ENCODE data around the gene CAGE1.

Gene CAGE1

DNA sequence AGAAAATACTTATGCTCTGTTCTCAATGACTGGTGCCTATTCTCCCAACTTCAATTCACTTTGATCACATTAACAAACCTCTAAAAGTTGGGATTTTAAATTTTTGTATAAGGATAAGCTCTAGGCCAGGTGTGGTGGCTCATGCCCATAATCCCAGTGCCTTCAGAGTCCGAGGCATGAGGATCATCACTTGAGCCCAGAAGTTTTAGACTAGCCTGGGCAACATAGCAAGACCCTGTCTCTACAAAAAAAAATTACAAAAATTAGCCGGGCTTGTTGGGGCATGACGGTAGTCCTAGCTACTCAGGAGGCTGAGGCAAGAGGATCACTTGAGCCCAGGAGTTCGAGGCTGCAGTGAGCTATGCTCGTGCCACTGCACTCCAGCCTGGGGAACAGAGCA is 80.5 kb downstream of the CAGE1 start:
- no peak for DNase-seq (ENCODE audit: low read depth)

DNA sequence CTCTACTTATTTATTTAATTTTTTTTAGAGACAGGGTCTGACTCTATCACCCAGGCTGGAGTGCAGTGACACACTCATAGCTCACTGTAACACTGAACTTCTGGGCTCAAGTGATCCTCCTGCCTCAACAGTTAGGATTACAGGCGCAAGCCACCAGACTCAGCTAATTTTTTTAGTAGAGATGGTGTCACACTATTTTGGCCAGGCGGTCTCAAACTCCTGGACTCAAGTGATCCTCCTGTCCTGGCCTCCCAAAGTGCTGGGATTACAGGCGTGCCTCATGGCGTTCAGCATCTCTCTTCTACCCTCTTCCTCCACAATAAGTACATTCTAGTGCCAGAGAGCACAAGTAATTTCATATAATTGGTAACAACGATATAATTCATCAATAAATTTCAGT is 82.0 kb downstream of the CAGE1 start:
- no peak for DNase-seq (ENCODE audit: low read depth)

DNA sequence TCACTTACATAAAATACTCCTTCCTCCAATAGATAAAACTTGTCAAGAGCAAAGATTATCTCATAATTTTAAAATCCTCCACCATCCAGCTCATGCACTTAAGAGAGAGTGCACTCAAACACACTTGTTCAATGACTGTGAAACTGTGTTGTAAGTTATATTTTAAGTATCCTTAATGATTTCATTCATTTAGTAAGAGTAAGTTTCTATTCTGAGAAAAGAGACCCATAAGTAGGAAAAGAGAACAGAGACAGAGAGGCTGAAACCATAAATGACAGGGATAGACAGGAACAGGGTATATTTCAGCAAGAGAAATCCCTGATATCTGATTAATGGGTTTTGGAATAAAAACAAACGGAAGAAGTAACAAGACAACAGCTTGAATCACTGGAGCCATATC is 84.7 kb downstream of the CAGE1 start:
- DNase-seq (ENCODE audit: low read depth) = no peak

DNA sequence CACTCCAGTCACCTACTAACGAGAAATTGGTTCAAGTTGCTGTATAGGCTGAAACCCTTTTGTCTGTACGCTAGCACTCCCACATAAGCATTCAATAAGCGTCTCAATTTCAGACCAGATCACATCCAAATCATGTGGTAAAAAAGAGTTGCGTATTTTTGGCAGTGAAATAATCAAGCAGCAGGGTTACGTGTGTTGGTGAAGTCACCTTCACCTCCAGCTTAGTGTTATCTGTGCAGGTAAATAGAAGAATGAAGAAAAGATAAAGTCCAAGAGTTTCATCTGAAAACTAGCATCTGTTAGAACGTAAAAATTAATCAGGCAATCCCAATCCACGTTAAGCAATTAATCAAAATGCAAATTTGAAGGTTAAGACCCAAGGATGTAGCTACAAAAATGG is 87.8 kb downstream of the CAGE1 start:
- DNase-seq (ENCODE audit: low read depth) = no peak

DNA sequence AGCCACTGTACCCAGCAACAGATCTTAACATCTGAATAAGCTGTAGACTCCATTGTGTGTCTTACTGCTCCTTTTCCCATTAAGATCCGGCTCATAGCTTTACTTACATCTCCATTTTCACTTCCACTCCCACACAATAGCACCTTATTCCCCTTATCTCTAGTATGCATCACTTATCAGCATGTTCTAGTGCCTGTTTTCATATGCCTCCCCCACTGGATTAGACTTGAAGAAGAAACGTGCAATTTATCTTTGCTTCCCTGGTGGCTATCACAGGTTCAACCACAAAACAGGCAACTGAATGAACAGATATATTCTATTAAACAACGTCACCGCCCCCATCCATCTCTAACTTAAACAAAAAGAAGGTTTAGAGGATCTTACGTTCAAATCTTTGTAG is 88.6 kb downstream of the CAGE1 start:
- no peak for DNase-seq (ENCODE audit: low read depth)

DNA sequence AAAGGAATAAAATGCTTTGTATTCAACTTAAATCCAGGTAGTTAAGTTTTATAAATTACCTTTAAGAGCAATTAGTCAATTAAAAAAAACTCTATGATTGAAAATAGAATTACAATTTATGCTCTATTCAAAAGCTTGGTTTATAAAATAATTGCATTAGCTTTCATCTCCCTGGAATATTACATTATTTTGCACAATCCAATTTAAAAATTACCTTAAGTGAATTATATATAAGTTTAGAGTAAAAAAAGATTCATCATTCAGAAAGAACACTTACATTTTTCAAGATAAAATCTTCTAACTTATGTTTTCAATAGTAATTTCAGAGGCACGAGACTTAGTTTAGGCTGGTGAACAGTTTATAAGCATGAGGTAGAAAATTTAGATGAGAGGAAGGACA is 91.4 kb downstream of the CAGE1 start:
- no peak for DNase-seq (ENCODE audit: low read depth)

DNA sequence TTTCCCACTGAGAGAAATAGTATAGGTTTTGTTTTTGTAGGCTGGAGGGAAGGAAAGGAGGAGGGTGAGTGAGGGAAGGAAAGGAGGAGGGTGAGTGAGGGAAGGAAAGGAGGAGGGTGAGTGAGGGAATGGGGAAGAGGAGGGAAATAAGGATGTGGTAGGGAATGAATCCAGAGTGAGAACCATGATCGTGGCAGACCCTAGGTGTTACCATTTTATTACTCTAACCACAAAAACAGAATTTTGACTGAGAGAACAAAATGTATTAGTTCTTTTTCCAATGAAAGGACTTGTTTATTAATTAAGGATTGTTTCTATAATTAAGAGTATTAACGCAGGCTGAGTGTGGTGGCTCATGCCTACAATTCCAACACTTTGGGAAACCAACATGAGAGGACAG is 92.9 kb downstream of the CAGE1 start:
- DNase-seq (ENCODE audit: low read depth) = no peak

DNA sequence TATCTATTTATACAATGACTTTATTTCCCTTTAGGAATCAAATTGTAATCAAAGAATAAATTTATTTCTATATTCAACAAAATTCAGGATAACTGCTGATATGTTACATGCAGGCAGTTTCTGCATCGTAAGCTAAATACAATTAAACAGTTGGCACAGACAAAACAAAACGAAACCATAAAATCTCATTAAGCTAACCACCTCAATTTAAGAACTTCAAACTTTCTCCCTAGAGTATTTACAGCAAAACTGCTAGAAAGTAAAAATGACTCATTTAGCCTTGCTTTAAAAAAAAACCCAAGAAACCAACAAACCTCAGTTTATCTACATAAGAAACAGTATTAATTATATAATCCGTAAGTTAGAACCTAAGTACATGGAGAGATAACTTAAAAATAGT is 93.6 kb downstream of the CAGE1 start:
- no peak for DNase-seq (ENCODE audit: low read depth)

DNA sequence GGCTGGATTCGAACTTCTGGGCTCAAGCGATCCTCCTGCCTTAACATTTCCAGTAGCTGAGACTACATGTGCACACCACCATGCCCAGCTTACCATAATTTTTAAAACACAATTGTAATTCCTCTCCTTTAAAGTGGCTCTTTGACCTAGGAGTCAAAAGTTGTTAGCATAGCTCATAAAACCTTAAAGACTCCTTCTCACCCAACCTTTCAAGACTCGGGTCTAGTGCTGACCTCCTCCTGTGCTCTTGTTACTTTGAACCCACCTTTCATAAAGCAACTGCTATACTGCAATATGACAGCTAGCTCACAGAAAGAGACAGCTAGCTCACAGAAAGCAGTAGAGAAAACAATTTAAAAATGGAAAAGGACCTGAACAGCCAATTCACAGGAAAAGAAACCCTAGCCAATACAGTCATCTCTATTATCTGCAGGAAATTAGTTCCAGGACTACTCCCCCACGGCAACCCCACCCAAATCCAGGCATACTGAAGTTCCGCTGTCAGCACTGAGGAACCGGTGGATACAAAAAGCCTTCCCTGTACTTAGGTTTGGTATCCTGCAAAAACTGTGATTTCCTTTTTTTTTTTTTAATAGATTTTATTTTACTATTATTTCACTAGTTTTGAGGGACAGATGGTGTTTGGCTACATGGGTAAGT is 96.8 kb downstream of the CAGE1 start:
- DNase-seq (ENCODE audit: low read depth) = no peak

DNA sequence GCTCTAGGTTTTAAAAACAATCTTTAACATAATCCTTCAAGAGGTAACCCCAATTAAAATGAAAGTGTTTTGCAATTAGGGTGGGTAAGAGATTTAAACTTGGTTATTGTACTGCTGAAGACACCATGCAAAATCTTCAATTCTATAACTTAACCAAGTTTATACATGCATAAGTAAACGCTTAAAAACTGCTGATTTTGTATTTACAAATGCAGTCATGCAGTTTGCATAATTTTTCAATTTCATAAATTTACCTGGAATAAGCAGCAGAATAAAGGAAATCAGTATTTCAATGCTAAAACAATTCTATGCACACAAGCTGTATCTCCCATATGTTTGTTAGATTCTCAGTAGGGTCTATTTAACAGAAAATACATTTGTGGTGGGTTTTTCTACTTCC is 99.5 kb downstream of the CAGE1 start:
- no peak for DNase-seq (ENCODE audit: low read depth)

DNA sequence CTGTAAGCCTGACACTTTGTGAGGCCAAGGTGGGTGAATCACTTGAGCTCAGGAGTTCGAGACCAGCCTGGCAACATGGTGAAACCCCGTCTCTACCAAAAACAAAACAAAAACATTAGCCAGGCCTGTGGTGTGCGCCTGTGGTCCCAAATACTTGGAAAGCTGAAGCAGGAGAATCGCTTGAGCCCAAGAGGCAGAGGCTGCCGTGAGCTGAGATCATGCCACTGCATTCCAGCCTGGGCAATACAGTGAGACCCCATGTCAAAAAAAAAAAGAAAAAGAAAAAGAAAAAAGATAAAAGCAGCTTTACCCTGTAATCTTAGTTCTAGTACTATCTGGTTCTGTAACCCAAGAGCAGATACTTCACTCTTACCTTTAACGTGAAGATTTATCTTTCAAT is 104.1 kb downstream of the CAGE1 start:
- DNase-seq (ENCODE audit: low read depth) = no peak

DNA sequence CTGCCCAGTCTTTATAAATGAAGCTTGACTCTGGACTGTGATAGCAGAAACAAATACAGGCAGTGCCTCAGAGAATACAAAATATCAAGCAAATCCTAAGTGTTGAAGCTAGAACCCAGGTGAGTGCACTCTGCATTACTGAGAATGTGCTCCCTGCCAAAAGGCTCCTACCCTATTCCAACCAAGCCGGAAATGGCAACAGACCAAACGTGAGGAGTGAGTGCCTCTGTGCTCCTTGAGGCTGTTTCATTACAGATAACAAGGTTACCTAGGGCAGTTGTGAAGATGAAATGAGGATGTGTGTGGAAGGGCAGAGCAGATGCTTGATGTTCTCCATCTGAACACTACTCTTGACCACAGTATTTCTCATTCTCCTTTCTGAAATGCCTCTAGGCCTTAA is 105.9 kb downstream of the CAGE1 start:
- no peak for DNase-seq (ENCODE audit: low read depth)

DNA sequence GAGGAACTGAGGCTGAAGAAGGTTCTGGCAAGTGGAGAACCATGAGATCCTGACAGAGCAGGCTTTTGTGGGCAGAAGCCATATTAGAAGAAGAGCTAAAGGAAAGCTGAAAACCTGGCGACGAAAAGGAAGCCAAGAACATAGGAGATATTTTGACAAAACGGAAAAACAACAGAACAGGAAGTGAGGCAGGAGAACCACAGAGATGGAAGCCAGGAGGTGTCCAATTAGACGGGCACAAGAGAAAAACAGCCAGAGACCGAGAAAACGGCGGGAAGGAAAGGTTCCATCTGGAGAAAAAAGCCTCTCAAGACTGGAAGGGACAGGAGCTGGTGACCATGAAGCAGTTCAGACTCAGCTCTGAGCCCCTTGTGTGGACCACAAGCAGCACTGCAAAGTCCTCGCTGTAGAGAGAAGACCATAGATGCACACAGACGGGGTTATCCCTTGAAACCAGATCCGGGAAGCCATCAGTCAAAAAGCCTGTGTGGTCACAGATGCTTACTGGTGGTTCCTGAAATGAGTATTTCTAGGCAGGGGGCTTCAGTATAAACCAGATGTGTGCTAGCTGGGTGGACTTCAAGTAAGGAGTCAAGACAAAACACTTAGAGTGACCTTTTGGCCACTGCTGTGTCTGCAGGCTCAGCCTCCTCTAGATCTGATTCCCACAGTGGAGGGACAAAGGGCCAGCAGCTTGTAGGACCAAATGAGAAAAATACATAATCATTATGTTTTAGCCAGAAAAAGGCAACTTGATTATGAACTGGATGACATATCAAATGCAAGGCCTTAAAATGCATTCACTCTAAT is 107.2 kb downstream of the CAGE1 start:
- no peak for DNase-seq (ENCODE audit: low read depth)

Data from activated T-helper 9 cell treated with anti-CD3 and anti-CD28 coated beads, Interleukin-2, amount 50 U/mL, for 16 hours (primary cell).